Non-pigmented ciliary epithelial cell (primary cell): ENCODE measurements around the gene TRIAP1.
A peak's percentile ranks its signal among the peaks of the same experiment; 100 is the strongest.
"Not testable (repeated sequence)": the region's sequence is repeated elsewhere in the genome, so short reads cannot be mapped to it uniquely, and the experiment has no call there.

Experiments used
- DNase-seq: peaks from one replicate; pipeline ENCODE4 v3.0.0-alpha.2; 2010; ENCODE audit warnings: low read depth

TRIAP1 gene

GRCh38 chr12:120445911-120446843 lies at the start of gene TRIAP1, which contains the start of gene GATC:
Gene TRIAP1 (minus strand): TSS chr12:120446384. CDS start chr12:120446372, 12 bp downstream.
Gene GATC (plus strand): TSS chr12:120446444. CDS start chr12:120446481, 37 bp downstream.
- no peak for DNase-seq

- no peak for DNase-seq
Observed at GRCh38 chr12:120495186-120495730, 49.1 kb upstream of the TRIAP1 start.

- DNase-seq = no peak
Observed at GRCh38 chr12:120490833-120491512, 44.8 kb upstream of the TRIAP1 start.

- DNase-seq = no peak
Observed at GRCh38 chr12:120490325-120490724, 44.1 kb upstream of the TRIAP1 start.

GRCh38 chr12:120489018-120489417 lies 42.8 kb upstream of the TRIAP1 start:
- no peak for DNase-seq

GRCh38 chr12:120488057-120488640 lies 42.0 kb upstream of the TRIAP1 start:
- no peak for DNase-seq

- not testable (repeated sequence) for DNase-seq
Observed at GRCh38 chr12:120487552-120487951, 41.4 kb upstream of the TRIAP1 start.

GRCh38 chr12:120485961-120486881 lies 40.0 kb upstream of the TRIAP1 start:
- no peak for DNase-seq

GRCh38 chr12:120483621-120484020 lies 37.4 kb upstream of the TRIAP1 start:
- DNase-seq = no peak

- no peak for DNase-seq
Observed at GRCh38 chr12:120481022-120481767, 35.0 kb upstream of the TRIAP1 start.

GRCh38 chr12:120480211-120480610 lies 34.0 kb upstream of the TRIAP1 start:
- DNase-seq = no peak

- DNase-seq = no peak
Observed at GRCh38 chr12:120479458-120479857, 33.3 kb upstream of the TRIAP1 start.

- no peak for DNase-seq
Observed at GRCh38 chr12:120475643-120476042, 29.5 kb upstream of the TRIAP1 start.

- DNase-seq = no peak
Observed at GRCh38 chr12:120474616-120474960, 28.4 kb upstream of the TRIAP1 start.

- no peak for DNase-seq
Observed at GRCh38 chr12:120473807-120474615, 27.8 kb upstream of the TRIAP1 start.

- DNase-seq = no peak
Observed at GRCh38 chr12:120472521-120472920, 26.3 kb upstream of the TRIAP1 start.

- no peak for DNase-seq
Observed at GRCh38 chr12:120470150-120470784, 24.1 kb upstream of the TRIAP1 start.

GRCh38 chr12:120469450-120470149 lies 23.4 kb upstream of the TRIAP1 start, which contains the start of gene SRSF9:
Gene SRSF9 (minus strand): TSS chr12:120469748. CDS start chr12:120469609, 139 bp downstream.
- peak; percentile 82 for DNase-seq
